PC-3 (cell line): ENCODE measurements around the gene TPM3.

Experiments
- CTCF ChIP-seq: fragments of 300-600 bp; sonication (generic); conservative IDR thresholded peaks from 2 replicates; pipeline ENCODE4 v1.5.1; 2017; ENCODE audit warnings: antibody characterized with exemption, low read depth, mild to moderate bottlenecking, low read length
- EZH2phosphoT487 ChIP-seq: fragments of 300-600 bp; sonication (generic); IDR thresholded peaks from 2 replicates; pipeline ENCODE4 v1.6.1; 2018; ENCODE audit warnings: mild to moderate bottlenecking, antibody characterized with exemption, low read length, borderline replicate concordance

GRCh38 chr1:154142358-154142757, 49.5 kb downstream of the TPM3 start:
- TF ChIP-seq CTCF: no peak
- no peak for TF ChIP-seq EZH2phosphoT487
